Endothelial cell of umbilical vein (primary cell): Measurements from ENCODE around the gene SYNDIG1.

Experiments
- CTCF ChIP-seq, 2 donors: IDR thresholded peaks; 1 replicate in 1 of 2; 2 replicates in 1 of 2; pipeline ENCODE4 v1.5.1; 2011; ENCODE audit warnings: low read length in 2 of 2, mild to moderate bottlenecking in 2 of 2, moderate library complexity in 2 of 2, control low read depth in 1 of 2, inconsistent platforms in 1 of 2, low read depth in 1 of 2; ENCODE audit not compliant: insufficient read depth in 1 of 2; ENCODE audit errors: extremely low read depth in 1 of 2
- POLR2A ChIP-seq: IDR thresholded peaks from 2 replicates; pipeline ENCODE4 v1.6.1; 2012; ENCODE audit warnings: low read depth, mild to moderate bottlenecking, control low read depth, low read length

- TF ChIP-seq CTCF (IDR thresholded peaks at IDR 0.05; ENCODE audit: extremely low read depth in 1 of 2, insufficient read depth in 1 of 2, low read depth in 1 of 2, low read length in 2 of 2) (no peak), POLR2A (no peak)
Observed at GRCh38 chr20:24664266-24664986, 195.0 kb downstream of the SYNDIG1 start.
